Epidermal melanocyte (primary cell): ENCODE measurements around the gene RAI1.

ENCODE experiments used
- DNase-seq: peaks from one replicate; pipeline ENCODE4 v3.0.0; 2011; ENCODE audit warnings: low spot score; ENCODE audit not compliant: insufficient read length

Gene RAI1

DNA sequence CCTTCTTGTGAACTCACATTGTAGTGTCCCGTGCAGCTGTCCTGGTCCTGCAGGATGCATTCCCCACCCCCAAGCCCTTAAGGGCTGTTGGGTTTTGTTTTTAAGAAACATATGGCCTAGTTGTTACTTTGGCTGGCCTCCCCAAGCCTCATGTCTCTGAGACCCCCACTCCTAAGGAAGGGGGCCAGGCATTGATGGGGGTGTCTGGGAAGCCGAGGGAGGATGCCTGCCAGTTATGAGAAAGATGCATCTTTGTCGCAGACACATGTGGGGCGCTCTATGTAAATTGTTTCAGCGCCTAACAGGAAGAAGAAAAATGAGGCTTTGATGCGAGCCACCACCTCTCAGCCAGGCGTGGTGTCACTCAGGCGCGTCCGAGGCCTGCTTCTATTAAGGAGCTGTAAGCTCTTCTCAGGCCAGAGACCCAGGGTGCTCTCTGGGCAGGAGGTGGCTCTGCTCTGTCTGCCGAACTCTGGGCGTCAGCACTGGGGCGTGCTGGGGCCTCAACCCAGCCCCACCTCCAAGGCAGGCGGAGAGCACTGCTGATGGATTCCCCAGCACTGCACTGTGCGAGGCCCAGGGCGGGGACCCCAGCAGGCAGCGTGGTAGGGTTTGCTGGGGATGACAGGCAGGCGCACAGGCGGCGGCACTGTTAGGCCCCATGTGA lies 85.0 kb downstream of the RAI1 start:
- no peak for DNase-seq

DNA sequence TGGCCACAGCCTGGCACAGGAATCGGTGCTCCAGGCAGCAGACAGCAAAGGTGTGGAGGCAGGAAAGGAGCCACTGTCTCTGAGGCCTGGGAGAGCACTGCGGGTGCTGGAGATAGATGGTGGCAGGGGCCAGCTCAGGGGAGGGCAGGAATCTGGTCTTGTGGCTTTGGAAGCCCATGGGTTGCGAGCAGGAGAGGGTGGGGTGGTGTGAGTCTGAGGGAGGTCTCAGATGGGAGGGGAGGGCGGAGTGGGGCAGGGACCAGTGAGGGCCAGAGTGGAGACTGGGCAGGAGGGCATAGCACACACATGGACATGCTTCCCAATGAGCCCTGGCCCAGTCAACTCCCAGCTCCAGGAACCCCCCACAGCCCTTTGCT lies 85.5 kb downstream of the RAI1 start:
- no peak for DNase-seq

DNA sequence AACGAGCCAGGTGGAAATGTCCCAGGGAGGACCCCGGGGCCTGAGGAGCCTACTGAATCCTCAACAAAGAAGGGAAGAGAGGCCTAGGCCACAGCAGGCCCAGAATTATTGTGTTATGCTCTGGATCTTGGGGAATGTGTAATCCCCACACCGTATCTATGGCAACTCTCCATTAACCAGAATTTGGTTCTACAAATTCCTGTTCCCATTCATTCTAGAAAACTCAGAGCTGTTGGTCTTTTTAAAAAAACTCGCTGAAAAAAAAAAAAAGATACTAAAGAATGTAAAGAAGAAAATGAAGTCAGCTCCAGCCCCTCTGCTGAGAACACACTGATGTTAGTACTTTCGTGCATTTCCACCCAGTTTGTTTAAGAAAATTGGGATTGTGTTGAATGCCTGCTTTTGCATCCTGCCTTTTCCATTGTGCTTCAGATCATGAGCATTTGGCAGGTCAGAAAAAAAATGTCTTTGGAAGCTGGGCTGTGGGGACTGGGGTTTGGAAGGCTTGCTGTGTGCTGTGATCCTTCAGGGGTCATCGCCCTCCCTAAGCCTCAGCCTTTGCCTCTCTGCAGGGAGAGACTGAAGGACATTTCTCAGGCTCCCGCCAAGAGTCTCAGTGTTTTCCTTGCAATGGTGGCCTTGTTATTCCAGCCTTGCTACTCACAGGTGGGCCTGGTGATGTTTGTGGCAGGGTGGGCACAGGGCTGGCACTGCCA lies 86.1 kb downstream of the RAI1 start:
- DNase-seq: no peak

DNA sequence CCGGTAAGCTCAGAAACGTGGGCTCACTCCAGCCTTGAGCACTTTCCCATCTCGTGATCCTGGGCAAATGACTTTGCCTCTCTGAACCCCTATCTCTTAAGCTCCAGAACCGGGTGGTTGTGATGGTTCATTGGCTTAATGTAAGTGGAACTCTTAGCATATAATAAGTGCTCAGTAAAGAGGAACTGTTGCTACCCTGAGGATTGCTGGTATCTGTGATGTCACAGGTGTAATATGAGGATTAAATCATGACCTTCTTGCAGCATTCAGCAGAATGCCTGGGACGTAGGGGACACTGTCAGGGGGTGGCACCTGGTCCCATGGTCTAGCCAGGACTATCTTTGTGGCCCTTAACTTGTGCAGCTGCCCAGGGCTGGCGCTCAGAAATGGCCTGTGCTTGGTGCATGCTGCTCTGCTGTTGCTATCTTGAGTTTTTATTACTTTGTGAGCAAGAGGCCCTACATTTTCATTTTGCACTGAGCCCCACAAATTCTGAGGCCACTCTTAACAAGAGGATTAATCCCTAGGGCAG lies 86.7 kb downstream of the RAI1 start:
- no peak for DNase-seq

DNA sequence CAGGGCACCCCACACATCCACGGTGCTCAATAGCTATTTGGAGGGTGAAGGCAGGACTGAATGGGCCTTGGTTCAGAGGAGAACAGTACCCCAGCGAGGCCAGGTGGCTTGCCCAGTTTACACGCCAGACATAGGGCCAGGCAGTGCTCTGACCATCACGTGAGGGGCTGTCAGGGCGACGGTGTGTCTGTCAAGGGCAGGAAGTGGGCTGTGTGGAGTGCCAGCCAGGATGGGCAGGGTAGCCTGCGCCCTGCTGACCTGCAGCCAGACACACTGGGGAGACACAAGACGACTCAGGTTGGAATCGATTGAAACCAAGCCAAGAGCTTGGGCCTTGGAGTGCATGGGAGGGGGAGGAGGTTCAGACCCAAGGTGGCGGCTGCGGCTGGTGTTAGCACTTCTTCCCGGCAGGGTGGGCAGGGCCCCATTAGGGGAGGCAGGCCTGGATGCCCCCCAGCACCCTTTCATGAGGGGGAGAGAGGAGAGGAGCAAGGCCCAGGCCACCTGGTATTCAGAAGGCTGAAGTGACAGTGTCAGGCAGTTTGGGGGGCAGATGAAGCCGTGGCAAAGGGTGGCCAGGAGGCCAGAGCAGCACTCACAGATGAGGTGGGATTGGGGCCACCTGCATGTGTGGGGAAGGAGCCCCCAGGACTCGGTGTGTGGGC lies 87.3 kb downstream of the RAI1 start:
- DNase-seq: no peak

DNA sequence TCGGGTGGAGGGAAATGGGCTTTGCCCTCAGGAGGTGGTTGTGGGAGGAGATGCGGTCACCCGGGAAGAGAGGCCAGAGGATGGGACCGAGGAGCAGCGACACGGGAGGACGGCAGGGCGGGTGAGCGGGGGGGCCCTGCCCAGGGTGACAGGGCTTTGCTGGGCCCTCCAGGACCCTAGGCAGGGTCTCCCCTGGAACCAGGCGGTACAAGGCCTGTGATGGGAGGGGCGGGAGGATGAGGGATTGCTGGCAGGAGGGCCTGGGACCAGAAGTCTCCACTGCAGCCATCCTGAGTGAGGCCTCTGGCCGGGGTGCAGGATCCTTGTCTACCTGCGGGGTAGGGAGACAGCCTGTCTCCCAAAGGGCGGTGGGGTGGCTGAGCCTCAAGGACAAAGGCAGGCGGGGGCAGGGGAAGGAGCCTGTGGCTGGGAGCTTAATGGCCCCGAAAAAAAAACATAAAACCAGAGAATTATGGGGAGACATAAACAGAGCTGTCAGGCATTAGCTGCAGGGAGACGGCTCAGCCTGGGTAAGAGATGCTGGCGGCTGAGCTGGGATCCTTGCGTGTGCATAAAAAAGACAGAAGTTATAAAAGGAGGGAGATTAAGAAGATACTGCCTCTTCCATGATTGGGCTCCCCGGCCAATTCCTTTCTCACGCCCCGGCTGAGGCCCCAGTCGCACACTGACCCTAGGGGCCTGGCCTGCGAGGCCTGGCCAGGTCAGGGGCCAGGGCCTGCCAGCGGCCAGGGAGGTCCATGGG lies 88.8 kb downstream of the RAI1 start:
- no peak for DNase-seq

DNA sequence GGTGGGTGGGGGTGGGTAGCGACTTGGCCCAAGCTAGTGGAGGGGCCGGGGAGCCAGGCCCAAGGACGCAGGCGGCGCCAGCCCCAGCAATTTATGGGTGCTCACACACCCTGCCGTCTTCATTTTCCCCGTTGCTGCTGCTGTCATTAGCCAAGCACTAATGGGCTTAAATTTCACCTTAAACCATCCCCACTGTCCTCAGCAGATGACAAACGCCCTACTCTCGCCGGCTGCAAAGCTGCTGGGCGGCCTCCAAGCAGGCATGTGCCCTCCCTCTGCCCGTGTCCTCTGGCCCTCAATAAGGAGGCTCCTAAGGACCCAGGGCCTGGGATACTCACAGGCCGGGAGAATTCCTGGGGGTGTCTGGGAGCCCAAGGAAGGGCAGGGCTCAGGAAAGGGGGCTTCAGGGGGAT lies 89.4 kb downstream of the RAI1 start:
- DNase-seq: no peak

DNA sequence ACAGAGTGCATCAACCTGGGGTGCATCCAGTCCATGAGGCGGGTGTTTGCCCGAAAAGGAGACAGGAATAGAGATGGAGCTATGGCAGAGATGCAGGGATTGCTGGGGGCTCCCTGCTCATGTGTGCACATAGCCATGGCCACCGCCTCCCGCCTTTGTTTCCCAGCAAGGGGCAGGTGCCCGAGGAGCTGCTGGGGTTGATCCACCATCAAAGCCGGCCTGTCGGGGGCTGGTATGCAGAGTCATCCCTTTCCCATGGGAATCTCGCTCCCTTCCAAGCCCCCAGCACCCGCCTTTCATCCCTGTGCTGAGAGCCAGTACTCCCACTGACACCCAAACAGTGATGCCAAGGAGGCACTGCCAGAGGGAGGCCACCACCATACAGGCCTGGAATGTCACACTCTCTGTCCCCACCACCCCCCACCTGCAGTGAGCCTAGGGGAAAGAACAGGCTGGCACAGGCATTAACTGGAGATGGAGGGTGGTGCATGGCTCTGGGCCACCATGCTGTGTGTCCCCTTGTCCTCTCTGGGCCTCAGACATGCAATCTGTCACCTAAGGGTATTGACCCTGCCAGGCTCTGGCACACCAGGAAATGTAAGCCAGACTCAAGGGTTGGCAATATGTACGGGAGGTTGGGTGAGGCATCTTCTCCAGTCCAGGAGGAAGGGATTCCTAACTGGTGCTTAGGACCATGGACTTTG lies 90.4 kb downstream of the RAI1 start:
- no peak for DNase-seq

DNA sequence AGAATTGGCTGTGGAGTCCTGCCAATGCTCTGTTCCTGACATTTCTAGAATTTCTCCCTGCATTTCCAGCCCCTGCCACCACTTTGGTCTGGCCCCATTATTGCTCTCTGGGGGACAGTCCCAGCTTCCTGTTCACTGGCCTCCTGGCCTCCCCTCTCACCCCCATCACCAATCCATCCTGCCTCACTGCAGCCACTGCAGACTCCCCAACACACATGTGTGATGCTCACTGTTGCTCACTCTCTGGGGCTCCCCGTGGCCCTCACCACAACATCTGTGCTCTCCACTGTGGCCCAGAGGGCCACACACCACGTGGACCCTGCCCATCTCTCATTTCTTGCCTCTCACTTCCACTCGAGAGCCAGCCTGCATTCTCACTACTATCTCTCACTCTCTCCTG lies 91.0 kb downstream of the RAI1 start:
- DNase-seq: no peak

DNA sequence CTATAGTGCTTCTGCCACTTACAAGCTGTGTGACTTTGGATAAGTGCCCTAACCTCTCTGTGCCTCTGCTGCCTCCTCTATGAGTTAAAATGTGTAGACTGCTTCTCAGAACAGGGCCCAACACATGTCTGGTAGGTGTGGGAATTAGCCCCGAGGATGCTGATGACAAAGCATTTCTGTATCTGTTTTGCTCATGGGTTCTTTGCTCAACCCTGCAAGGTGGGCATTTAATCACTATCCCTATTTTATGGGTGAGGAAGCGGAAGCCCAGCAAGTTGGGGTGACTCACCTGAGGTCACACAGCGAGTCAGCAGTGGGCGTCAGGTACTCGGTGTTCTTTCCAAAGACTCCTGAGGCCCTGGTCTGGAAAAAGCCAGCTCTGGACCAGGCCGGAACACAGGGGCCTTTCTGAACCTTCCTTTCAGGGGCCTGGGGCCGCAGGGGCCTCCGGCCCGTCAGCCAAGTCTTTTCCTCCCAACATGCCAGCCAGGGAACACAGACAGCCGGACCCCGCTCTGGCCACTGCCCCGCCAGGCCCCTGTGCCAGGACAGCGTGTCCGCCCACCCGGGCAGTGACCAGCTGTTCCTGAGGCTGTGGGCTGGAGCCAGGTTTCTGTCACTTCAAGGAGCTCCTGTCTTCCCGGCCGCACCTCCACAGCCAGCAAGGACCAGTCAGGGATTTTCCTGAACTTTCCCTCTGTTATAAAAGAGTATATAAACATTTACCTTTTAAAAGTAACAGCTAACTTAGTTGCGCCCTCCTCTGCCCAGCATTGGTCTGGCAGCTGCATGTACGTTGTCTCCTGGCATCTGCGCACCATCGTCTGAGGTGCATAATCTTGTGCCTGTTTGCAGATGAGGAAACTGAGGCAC lies 93.0 kb downstream of the RAI1 start:
- DNase-seq: no peak

DNA sequence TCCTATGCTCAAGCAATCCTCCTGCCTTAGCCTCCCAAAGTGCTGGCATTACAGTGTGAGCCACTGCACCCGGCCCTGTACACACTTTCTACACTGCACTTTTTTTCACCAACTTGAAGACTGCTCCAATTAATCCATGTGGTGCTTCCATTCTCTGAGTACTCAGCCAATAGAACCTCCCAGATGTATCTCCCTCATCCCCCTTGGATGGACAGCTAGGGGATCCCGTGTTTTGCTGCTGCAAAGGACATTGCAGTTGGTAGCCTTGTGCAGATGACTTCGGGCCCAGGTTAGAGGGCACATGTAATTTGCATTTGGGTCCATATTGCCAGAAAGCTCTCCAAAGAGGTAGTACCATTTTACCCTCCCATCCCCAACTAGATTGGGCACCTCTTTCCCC lies 95.6 kb downstream of the RAI1 start:
- DNase-seq: no peak

DNA sequence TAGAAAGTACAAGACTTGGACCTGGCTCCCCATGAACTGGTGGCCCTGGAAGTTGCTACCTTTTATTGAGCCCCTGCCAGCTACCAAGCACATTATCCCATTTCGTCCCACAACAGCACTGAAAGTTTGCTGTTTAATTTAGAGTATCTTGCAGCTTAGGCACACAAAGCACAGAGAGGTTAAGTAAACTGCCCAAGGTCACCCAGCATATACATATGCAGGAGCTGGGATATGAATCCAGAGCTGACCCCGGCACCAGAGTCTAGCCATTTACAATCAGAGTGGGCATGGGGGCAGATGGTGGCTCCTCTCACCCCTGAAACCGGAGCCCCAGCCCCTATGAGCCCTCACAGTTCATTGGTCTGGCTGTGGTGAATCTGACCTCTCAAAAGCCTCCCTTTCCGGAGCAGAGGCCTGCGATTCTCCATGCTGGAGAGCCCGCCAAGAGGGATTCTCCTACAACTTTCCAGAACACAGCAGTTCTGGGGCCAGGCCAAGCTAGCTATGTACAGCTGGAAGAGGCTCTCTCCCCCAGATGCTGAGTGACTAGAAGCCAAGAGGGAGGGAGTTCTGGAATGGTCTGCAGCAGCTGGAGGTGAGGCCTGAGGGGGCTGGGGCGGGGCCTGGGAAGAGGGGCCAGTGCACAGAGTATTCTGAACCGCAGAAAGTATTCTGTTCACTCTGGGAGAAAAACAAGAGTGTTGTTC lies 97.2 kb downstream of the RAI1 start:
- DNase-seq: no peak

DNA sequence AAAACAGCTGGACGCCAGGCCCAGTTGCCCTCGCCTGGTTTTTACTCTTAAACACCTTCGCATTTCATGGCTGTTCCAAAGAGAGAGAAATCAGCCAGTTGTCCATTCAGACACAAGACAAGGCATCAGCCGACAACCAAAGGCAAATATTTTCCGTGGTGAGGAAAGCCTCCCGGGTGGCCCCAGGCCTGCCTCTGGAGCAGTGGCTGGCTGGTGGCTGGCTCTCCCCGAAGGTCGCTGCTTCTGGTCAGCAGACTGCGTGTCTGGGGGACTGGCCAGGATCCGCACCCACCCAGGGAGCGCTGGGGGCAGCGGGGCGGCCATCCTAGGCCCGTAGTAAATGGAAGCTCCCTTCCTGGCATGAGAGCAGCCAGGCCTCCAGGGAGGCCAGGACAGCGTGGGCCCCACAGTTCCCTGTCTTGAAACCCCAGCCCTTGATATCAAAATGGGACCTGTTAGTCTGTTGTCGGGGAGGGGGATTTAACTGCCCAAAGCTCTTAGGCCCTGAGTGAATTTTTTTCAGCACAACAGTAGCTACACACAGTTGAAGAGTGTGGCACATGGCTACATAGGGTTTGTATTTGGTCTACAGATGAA lies 97.9 kb downstream of the RAI1 start:
- no peak for DNase-seq

DNA sequence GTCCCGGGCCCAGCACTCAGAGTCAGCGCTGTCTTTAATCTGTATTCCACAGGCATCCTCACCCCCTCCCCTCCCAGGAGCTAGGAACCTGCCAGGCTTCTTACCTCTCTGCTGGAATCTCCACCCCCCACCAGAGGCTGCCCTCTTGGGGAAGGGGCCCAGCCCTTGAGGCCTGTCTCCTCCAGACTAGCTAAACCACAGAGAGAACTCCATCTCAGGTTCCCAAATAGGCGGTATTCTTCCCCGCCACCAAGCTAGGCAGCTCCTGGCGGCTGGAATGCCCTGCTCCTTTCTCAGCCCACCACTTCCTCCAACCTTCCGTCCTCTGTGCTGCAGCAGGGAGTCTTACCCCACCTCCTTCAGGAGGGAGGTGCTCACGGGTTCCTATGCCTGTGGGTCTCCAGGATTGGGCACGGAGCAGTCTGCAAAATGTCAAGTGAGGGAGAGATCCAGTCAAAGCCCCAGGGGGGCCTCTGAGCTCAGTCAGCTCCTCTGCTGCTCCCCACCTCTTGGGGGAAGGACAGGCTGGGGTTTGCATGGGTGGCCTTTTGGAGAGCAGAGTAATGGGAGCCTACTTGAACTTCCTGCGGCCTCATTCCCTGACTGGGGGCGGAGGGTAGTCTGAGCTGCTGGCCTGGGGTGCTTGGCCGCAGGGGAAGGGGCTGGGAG lies 99.8 kb downstream of the RAI1 start:
- DNase-seq: no peak

DNA sequence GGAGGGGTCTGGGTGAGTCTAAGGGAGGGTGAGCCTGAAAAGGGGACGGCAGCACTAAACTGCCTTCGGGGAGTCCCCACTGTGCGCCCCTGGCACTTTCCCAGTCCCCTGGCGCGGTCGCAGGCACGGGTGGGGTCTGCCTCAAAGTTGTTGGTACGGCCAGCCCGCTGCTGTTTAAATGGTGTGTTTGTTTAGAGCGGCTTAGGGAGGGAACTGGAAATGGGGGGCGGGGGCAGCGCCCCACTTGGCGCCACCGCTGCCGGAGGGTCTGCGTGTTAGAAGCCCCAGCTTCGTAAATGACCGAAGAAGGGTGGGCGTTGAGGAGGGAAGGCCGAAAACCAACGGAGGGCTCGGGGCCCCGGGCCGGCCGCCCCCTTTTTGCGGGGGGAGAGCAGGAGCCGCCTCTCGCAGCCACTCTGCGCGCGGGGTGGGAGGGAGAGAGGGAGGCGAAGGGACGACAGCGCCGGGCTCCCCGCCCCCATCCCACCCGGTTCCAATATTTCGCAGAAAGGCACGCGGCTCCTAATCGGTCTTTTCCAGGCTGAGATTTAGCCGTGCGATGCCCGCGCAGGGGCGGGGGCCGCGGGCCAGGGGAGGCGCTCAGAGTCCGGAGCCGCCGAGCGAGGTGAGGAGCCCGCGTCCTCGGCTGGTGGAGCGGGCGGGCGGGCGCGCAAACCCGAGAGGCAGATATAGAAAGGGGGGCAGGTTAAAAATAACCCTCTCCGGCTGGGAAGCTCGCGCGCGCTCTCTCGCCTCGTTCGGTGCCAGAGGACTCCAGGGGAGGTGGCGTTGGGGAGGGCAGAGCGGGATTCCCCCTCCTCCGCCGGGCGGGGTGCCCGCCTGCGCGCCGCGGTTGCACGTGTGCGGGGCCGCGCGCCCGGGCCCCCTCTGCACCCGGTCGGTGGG lies 100.6 kb downstream of the RAI1 start:
- no peak for DNase-seq

DNA sequence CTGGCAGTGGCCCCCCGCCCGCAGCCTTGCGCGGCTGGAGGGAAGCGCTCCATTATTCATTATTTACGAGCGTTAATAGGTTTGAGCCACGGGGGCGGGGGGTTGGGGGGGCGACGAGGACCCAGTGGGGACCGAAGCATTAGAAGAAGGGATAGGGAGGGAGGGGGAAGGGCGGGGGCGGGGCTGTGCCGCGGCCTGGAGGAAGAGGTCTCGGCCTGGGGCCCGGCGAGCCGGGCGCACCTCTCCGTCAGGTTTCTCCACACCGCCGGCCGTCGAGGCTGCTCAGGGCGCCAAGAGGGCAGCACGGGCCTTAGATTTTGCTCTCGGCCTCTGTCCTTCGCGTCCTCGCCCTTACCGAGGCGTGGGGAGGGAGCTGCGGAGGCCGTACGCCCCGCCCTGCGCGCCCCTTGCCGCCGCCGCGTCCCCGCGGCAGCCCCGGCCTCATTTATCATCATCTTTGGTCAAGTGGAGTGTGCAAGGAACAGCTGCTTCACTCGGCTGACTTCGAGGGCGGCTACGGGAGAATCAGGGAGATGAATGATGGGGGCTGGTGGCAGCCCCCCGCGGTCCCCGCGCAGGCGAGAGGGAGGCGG lies 101.4 kb downstream of the RAI1 start:
- no peak for DNase-seq

DNA sequence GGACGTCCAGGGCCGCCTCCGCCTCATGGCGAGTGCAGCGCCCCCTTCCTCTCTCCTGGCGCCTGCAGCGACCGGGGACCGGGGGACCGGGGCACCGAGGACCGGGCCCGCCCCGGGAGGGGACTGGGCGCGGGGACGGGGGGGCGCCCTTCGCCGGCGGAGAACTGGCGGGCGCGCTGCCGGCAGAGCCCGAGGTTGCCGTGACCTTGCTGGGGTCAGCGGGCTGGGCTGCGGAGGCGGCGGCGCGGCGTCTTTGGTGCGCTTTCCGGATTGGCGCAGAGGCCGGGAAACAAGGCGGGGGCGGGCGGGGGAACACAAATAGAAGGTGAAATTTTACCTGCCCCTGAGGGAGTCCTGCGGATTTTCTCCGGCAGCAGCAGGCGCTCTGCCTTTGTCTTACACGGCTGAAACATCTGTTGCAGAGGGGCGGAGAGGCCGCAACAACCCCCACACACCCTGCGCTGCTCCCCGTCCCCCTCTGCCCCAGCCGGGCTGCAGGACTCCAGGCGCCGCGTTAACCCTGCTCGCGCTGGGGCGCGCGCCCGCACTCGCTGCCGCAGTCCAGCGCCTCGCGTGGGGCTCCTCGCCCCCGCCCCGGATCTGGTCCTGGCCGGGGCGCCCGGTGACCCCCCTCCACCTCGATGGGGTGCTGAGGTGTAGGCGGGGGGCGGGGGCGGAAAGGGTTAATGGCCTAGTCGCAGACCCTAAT lies 102.0 kb downstream of the RAI1 start:
- DNase-seq: no peak
